Measurements from ENCODE around the gene TTC39B.

DNA sequence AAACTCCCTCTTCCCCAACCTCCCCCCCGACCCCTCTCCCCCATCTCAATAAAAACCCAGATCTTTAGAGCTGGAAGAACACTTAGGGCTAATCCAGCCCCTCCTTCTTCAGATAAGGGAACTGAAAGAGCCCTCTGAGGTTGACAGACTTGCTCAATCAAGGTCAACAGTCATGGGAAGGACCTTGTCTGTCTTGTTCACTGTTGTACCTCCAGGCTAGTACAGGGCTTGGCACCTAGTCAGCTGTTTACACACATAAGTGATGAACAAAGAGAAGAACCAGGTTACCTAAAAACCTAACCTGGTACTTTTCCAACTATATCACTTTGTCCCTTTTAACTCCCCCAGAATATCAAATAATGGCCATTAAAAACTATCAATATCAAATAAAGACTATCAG is 2.4 kb downstream of the TTC39B start:
- no peak for TF ChIP-seq POLR2A (IDR thresholded peaks at IDR 0.05)
- TF ChIP-seq, protein P1, sequence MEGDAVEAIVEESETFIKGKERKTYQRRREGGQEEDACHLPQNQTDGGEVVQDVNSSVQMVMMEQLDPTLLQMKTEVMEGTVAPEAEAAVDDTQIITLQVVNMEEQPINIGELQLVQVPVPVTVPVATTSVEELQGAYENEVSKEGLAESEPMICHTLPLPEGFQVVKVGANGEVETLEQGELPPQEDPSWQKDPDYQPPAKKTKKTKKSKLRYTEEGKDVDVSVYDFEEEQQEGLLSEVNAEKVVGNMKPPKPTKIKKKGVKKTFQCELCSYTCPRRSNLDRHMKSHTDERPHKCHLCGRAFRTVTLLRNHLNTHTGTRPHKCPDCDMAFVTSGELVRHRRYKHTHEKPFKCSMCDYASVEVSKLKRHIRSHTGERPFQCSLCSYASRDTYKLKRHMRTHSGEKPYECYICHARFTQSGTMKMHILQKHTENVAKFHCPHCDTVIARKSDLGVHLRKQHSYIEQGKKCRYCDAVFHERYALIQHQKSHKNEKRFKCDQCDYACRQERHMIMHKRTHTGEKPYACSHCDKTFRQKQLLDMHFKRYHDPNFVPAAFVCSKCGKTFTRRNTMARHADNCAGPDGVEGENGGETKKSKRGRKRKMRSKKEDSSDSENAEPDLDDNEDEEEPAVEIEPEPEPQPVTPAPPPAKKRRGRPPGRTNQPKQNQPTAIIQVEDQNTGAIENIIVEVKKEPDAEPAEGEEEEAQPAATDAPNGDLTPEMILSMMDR (IDR thresholded peaks at IDR 0.05), result no peak
